ENCODE results near the gene CERKL. TPM values are rescaled to one million over a fixed set of nuclear protein-coding genes. Genes with fewer than 3 reads are reported as not detected.

The CERKL gene
- total RNA-seq, 3 donors from 2014 or later = 0.12 TPM; not detected in 2

DNA sequence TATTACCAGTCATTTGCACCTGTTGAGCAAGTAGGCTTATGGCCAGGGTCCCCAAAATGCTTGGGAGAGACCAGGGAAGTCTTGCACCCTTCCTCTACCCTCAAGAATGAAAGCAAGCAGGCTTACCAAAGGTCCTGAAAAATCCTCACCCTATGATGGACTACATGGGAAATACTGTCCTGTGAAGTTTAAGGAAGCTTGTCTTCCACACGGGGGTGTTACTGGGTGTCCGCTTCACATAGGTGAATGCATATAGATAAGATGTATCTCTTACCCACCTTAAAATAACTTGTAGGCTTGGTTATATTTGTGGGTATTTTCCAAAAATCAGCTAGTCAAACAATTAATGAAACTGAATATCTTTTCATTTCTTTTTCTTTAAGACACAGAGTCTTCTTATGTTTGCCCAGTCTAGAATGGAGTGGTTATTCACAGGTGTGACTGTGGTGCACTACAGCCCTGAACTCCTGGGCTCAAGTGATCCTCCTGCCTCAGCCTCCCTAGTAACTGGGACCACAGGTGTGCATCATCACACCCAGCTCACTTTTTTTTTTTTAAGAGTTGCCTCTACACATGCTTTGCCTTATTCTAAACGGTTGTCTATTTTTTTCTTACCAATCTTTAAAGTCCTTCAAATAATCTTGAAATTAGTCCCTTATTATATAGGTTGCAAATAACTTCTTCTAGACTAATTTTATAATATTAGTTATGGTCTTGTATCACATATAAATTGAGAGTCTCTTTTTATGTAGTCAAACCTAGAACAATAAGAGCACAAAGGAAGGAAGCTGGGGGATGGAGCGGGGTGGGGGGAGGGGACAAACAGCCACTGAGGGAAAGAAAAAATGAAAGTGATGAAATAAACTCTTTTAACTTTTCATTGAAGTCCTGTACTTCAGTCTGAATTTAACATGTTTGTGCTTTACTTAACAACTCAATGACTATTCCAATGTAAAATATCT, 49.0 kb downstream of the CERKL start:
- H3K36me3 ChIP-seq (ENCODE audit: low read depth) = no peaks in the 10 kb centered on the region
- no peak overlapping the region for H3K4me3 ChIP-seq
- ATAC-seq (no peak), DNase-seq (no peak)
- no peaks in the 10 kb centered on the region for H3K4me1 ChIP-seq (ENCODE audit: low read depth)
- H3K9me3 ChIP-seq = no peaks in the 10 kb centered on the region
- intact Hi-C loops (cut with DNase I, micrococcal nuclease) = no loop called here
- TF ChIP-seq, protein P1, sequence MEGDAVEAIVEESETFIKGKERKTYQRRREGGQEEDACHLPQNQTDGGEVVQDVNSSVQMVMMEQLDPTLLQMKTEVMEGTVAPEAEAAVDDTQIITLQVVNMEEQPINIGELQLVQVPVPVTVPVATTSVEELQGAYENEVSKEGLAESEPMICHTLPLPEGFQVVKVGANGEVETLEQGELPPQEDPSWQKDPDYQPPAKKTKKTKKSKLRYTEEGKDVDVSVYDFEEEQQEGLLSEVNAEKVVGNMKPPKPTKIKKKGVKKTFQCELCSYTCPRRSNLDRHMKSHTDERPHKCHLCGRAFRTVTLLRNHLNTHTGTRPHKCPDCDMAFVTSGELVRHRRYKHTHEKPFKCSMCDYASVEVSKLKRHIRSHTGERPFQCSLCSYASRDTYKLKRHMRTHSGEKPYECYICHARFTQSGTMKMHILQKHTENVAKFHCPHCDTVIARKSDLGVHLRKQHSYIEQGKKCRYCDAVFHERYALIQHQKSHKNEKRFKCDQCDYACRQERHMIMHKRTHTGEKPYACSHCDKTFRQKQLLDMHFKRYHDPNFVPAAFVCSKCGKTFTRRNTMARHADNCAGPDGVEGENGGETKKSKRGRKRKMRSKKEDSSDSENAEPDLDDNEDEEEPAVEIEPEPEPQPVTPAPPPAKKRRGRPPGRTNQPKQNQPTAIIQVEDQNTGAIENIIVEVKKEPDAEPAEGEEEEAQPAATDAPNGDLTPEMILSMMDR (IDR thresholded peaks at IDR 0.05) = no peak

DNA sequence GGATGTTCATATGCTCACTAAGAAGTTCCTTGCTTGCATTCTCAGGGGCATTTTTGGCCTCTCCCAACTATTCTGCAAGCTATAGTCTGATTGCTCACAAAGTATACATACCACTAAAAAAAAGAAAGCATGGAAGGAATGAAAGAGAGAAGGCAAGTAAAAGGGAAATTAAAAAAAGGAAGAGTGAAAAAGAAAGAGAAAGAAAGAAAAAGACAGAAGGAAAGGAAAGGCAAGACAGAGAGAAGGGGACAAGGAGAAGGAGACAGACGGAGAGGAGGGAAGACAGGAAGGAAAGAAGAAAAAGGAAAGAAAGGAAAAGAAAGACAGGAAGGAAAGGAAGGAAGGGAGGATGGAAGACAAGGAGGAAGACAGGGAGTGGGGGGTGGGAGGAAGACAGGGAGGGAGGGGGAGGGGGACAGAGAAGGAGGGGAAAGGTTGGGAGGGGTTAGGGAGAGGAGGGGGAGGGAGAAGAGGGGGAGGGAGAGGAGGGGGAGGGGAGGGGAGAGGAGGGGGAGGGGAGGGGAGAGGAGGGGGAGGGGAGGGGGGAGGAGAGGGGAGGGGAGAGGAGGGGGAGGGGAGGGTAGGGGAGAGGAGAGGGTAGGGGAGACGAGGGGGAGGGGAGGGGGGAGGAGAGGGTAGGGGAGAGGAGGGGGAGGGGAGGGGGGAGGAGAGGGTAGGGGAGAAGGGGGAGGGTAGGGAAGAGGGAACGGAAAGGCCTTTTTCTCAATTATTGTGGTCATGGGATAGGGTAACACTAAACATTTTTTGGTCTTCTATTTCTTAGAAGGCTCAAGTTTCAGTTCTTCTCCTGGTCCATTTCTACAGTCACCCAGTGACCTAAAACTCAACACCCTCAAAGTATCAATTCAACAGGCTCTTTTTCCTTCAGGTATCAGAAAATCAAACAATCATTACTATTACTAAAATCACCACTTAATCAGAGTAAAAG, 50.7 kb downstream of the CERKL start:
- DNase-seq = no peak
- no peak for ATAC-seq
- Histone ChIP-seq H3K4me1 (ENCODE audit: low read depth) (no peaks in the 10 kb centered on the region), H3K4me3 (no peak overlapping the region), H3K9me3 (no peaks in the 10 kb centered on the region), H3K36me3 (ENCODE audit: low read depth) (no peaks in the 10 kb centered on the region)
- intact Hi-C loops (cut with DNase I, micrococcal nuclease) = no loop called here
- TF ChIP-seq, protein P1 (IDR thresholded peaks at IDR 0.05) = no peak

DNA sequence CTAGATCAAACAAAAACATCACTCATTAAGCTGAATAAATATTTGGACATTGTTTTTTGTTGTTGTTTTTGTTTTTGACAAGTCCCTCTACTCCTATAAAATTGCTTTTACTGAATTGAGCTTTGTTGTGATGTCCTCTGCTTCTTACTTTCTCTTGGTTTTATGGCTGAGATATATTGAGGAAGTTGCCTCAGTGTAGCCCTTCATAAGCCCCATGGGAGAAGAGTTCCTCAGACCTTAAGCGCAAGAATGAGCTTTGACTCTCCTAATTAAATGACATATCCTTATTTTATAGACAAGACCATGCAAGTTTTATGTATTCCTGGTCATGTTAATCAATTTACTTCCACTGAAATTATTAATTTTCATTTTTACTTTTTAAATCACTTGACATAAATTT, 54.9 kb downstream of the CERKL start:
- no peaks in the 10 kb centered on the region for H3K36me3 ChIP-seq (ENCODE audit: low read depth)
- no peaks in the 10 kb centered on the region for H3K4me1 ChIP-seq (ENCODE audit: low read depth)
- DNase-seq (no peak), ATAC-seq (no peak)
- no peak overlapping the region for H3K4me3 ChIP-seq
- H3K9me3 ChIP-seq = no peaks in the 10 kb centered on the region
- intact Hi-C loops (cut with DNase I, micrococcal nuclease) = no loop called here
- TF ChIP-seq, protein P1 (IDR thresholded peaks at IDR 0.05) = no peak

DNA sequence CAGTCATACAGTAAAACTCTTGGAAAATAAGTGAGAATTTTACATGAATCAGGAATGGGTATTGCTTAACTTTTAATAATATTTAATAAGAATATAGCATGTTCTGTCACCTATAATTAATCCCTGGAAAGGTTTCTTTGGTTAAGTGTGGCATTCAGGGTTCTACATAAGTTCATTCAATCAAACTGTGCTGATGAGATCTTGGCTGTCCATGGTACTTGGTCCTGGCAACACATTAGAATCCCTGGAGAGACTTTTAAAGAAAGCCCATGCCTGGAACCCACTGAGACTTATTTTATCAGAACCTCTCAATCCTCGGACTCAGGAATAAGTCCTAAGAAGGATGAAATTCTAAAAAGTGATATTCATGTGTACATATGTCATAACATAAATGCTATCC, 60.3 kb downstream of the CERKL start:
- DNase-seq (no peak), ATAC-seq (no peak)
- intact Hi-C loops (cut with DNase I, micrococcal nuclease) = no loop called here
- no peak overlapping the region for H3K4me3 ChIP-seq
- H3K36me3 ChIP-seq (ENCODE audit: low read depth) = no peaks in the 10 kb centered on the region
- H3K9me3 ChIP-seq = no peaks in the 10 kb centered on the region
- TF ChIP-seq, protein P1 (IDR thresholded peaks at IDR 0.05) = no peak
- H3K4me1 ChIP-seq (ENCODE audit: low read depth) = no peaks in the 10 kb centered on the region

DNA sequence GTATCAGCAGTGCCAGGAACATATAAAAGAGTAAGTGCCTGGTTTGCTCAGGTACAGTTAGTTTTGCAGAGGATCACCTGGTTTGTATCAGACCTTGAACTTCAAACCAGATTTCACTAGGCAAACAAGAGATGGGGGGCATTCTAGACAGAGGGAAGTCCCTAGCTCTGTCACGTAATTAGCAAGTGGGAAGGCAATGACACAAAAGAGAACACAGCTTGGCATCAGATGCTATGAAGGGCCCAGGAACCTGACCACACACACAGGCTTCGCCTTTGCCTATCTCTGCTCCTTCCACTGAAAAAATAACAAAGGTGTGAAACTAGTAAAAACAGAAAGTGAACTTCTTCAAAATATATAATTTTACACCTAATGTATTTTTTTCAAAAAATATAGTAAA, 62.6 kb downstream of the CERKL start:
- Histone ChIP-seq H3K36me3 (ENCODE audit: low read depth) (no peaks in the 10 kb centered on the region), H3K9me3 (no peaks in the 10 kb centered on the region), H3K4me1 (ENCODE audit: low read depth) (no peaks in the 10 kb centered on the region), H3K4me3 (no peak overlapping the region)
- ATAC-seq (no peak), DNase-seq (no peak)
- intact Hi-C loops (cut with DNase I, micrococcal nuclease) = no loop called here
- TF ChIP-seq, protein P1 (IDR thresholded peaks at IDR 0.05) = no peak

Measured in mucosa of descending colon (tissue), 3 donors.